ENCODE results near the gene ASB15. TPM values are rescaled to one million over a fixed set of nuclear protein-coding genes. Genes with fewer than 3 reads are reported as not detected.

The ASB15 gene
- total RNA-seq, 4 donors from 2014 or later: not detected

GRCh38 chr7:123637878-123638277, 36.3 kb downstream of the ASB15 start:
- no peak for DNase-seq (ENCODE audit: low spot score in 2 of 2)
- intact Hi-C loops (cut with DNase I; ENCODE audit: low total_unique reads): no loop called here
- WGBS, 2 donors: 84 to 85% methylated on average over 2 of the region's 2 CpGs
- no peak overlapping the region for H3K4me3 ChIP-seq (ENCODE audit: low read depth, poor library complexity, severe bottlenecking)
- no peak for TF ChIP-seq CTCF (IDR thresholded peaks at IDR 0.05)
- TF ChIP-seq POLR2A (IDR thresholded peaks at IDR 0.05): no peak

GRCh38 chr7:123639631-123640030, 38.0 kb downstream of the ASB15 start:
- no peak for DNase-seq (ENCODE audit: low spot score in 2 of 2)
- no peak for TF ChIP-seq POLR2A (IDR thresholded peaks at IDR 0.05)
- no peak overlapping the region for H3K4me3 ChIP-seq (ENCODE audit: low read depth, poor library complexity, severe bottlenecking)
- intact Hi-C loops (cut with DNase I; ENCODE audit: low total_unique reads): no loop called here
- WGBS, 2 donors: 73 to 81% methylated on average over 2 of the region's 2 CpGs

- intact Hi-C loops (cut with DNase I; ENCODE audit: low total_unique reads): no loop called here
- no peak for DNase-seq (ENCODE audit: low spot score in 2 of 2)
- H3K4me3 ChIP-seq (ENCODE audit: low read depth, poor library complexity, severe bottlenecking): no peak overlapping the region
- TF ChIP-seq POLR2A (IDR thresholded peaks at IDR 0.05) (no peak), CTCF (IDR thresholded peaks at IDR 0.05) (no peak)
Measured at GRCh38 chr7:123640583-123640982, 39.0 kb downstream of the ASB15 start.

GRCh38 chr7:123641901-123642300, 40.3 kb downstream of the ASB15 start:
- H3K4me3 ChIP-seq (ENCODE audit: low read depth, poor library complexity, severe bottlenecking): no peak overlapping the region
- no peak for DNase-seq (ENCODE audit: low spot score in 2 of 2)
- no peak for TF ChIP-seq POLR2A (IDR thresholded peaks at IDR 0.05)
- TF ChIP-seq CTCF (IDR thresholded peaks at IDR 0.05): no peak
- WGBS, 2 donors: 52 to 54% methylated on average over 5 of the region's 5 CpGs
- intact Hi-C loops (cut with DNase I; ENCODE audit: low total_unique reads): no loop called here

GRCh38 chr7:123643495-123644441, 42.1 kb downstream of the ASB15 start:
- H3K4me3 ChIP-seq (ENCODE audit: low read depth, poor library complexity, severe bottlenecking): no peak overlapping the region
- TF ChIP-seq POLR2A (IDR thresholded peaks at IDR 0.05) (no peak), CTCF (IDR thresholded peaks at IDR 0.05) (no peak)
- WGBS, 2 donors: 24 to 26% methylated on average over 6 of the region's 6 CpGs
- no peak for DNase-seq (ENCODE audit: low spot score in 2 of 2)
- intact Hi-C loops (cut with DNase I; ENCODE audit: low total_unique reads): no loop called here

- no peak overlapping the region for H3K4me3 ChIP-seq (ENCODE audit: low read depth, poor library complexity, severe bottlenecking)
- intact Hi-C loops (cut with DNase I; ENCODE audit: low total_unique reads): no loop called here
- no peak for DNase-seq (ENCODE audit: low spot score in 2 of 2)
- 34 to 52% methylated on average over 3 of the region's 3 CpGs for WGBS, 2 donors
- TF ChIP-seq CTCF (IDR thresholded peaks at IDR 0.05) (no peak), POLR2A (IDR thresholded peaks at IDR 0.05) (no peak)
Measured at GRCh38 chr7:123645516-123645915, 43.9 kb downstream of the ASB15 start.
